T-cell (primary cell): Measurements from ENCODE around the gene ZCCHC2. TPM values are rescaled to one million over a fixed set of nuclear protein-coding genes. Genes with fewer than 3 reads are reported as not detected.

Experiments used
- ATAC-seq, 4 experiments: fragments of 200-7000 bp in 3 of 4; fragments of 150-1000 bp in 1 of 4; cut with Tn5 transposase; replicated peaks in 1 of 4; 1 replicate in 3 of 4; 2 replicates in 1 of 4; pipeline ENCODE4 v1.10.0; 2021; ENCODE audit warnings: moderate library complexity in 3 of 4, mild to moderate bottlenecking in 2 of 4, moderate number of reproducible peaks in 1 of 4
- CTCF ChIA-PET, 2 donors: fragments of 300-600 bp; sonication (Branson Sonifier 250); formaldehyde crosslinking; loops; one replicate each; lab custom pipeline; 2022; ENCODE audit warnings: antibody characterized with exemption in 2 of 2; lab: Charles Lee
- POLR2A ChIA-PET, 2 donors: fragments of 300-600 bp; sonication (Branson Sonifier 250); formaldehyde crosslinking; loops; one replicate each; lab custom pipeline; 2022; ENCODE audit warnings: antibody characterized with exemption in 2 of 2; lab: Charles Lee
- DNase-seq, 35 experiments: peaks; one replicate each; pipeline versions ENCODE4 v3.0.0 to v3.0.0-alpha.2; 2013 to 2023
- H3K27ac ChIP-seq: one replicate; pipeline ENCODE4 v1.5.1; 2013; ENCODE audit warnings: low read length
- H3K27me3 ChIP-seq, 2 experiments: replicated peaks in 1 of 2; 1 replicate in 1 of 2; 2 replicates in 1 of 2; pipeline versions ENCODE4 v1.6.1 to v1.7.0; 2013; ENCODE audit warnings: low read length in 1 of 2, mixed read lengths in 1 of 2; ENCODE audit not compliant: control insufficient read depth in 2 of 2, insufficient read depth in 2 of 2; ENCODE audit errors: extremely low read depth in 1 of 2
- H3K36me3 ChIP-seq, 2 donors: 1 replicate in 1 of 2; 2 replicates in 1 of 2; pipeline versions ENCODE4 v1.6.1 to v1.7.0; 2013; ENCODE audit warnings: low read length in 1 of 2; ENCODE audit not compliant: control insufficient read depth in 2 of 2, insufficient read depth in 1 of 2; ENCODE audit errors: extremely low read depth in 1 of 2
- H3K4me1 ChIP-seq, 2 experiments: 1 replicate in 1 of 2; 2 replicates in 1 of 2; pipeline versions ENCODE4 v1.6.1 to v1.7.0; 2013; ENCODE audit warnings: low read length in 2 of 2, mixed read lengths in 1 of 2; ENCODE audit not compliant: insufficient read depth in 2 of 2, control insufficient read depth in 1 of 2; ENCODE audit errors: extremely low read depth in 1 of 2
- H3K4me3 ChIP-seq, 2 donors: 1 replicate in 1 of 2; 2 replicates in 1 of 2; pipeline versions ENCODE4 v1.5.1 to v1.7.0; 2013; ENCODE audit warnings: mild to moderate bottlenecking in 2 of 2, low read length in 1 of 2, moderate library complexity in 1 of 2; ENCODE audit not compliant: control insufficient read depth in 1 of 2; ENCODE audit errors: extremely low read depth in 1 of 2
- H3K9me3 ChIP-seq: 2 replicates; pipeline ENCODE4 v1.7.0; 2013
- H3K27ac Mint-ChIP-seq, 2 donors: one replicate each; pipeline ENCODE4 v1.8.0; 2020 to 2021; ENCODE audit warnings: mild to moderate bottlenecking in 2 of 2, mixed read lengths in 2 of 2
- H3K27me3 Mint-ChIP-seq, 2 donors: one replicate each; pipeline ENCODE4 v1.8.0; 2021 to 2022; ENCODE audit warnings: mixed read lengths in 2 of 2
- H3K36me3 Mint-ChIP-seq: one replicate; pipeline ENCODE4 v1.8.0; 2021; ENCODE audit warnings: mixed read lengths
- H3K4me1 Mint-ChIP-seq, 3 donors: one replicate each; pipeline ENCODE4 v1.8.0; 2020 to 2022; ENCODE audit warnings: mixed read lengths in 3 of 3, mild to moderate bottlenecking in 1 of 3
- H3K4me3 Mint-ChIP-seq, 3 donors: one replicate each; pipeline ENCODE4 v1.8.0; 2020 to 2022; ENCODE audit warnings: mild to moderate bottlenecking in 3 of 3, mixed read lengths in 3 of 3, moderate library complexity in 3 of 3
- H3K9me3 Mint-ChIP-seq, 3 donors: one replicate each; pipeline ENCODE4 v1.8.0; 2020 to 2022; ENCODE audit warnings: mixed read lengths in 3 of 3
- WGBS: methylation state at CpG from one replicate; pipeline ENCODE4 v1.1.5; 2013; ENCODE audit warnings: missing lambda C conversion rate; ENCODE audit not compliant: insufficient coverage; 5-methylcytosine and 5-hydroxymethylcytosine counted together
- total RNA-seq, 35 experiments: library from RNA in 6 of 35; stranded (reverse) in 6 of 35; fragments of 120-200 nt in 1 of 35; gene quantifications; one replicate each; pipeline versions ENCODE4 v1.2.1 to v1.2.4 and lab custom pipeline; 2013 to 2026

The ZCCHC2 gene
- total RNA-seq, 5 donors from 2014 or later (not counting 1 experiment from before 2014, with no cell fraction given): 46.1 to 88.0 (median 52.2) TPM

GRCh38 chr18:62551972-62552513, 29.2 kb downstream of the ZCCHC2 start:
- no peak overlapping the region for H3K27ac ChIP-seq
- POLR2A ChIA-PET: interaction anchor here in 1 of 2 donors (0.6 kb wide), 1 partner anchor 21 kb away, joined by 7 read pairs; no protein-coding TSS in a partner anchor
- H3K4me3 ChIP-seq: no peak overlapping the region
- WGBS: 95% methylated on average over 3 of the region's 4 CpGs
- Mint-ChIP-seq H3K36me3 (peaks cover 52% of the 10 kb centered on the region), H3K4me1 (peaks cover 27 to 38% (median 29%) of the 10 kb centered on the region in 3 donors), H3K27me3 (no peaks in the 10 kb centered on the region), H3K9me3 (no peaks in the 10 kb centered on the region), H3K4me3 (no peak overlapping the region), H3K27ac (no peak overlapping the region)
- ATAC-seq (no peak), DNase-seq (no peak)
- no peaks in the 10 kb centered on the region for H3K4me1 ChIP-seq
- H3K9me3 ChIP-seq: no peaks in the 10 kb centered on the region
- H3K36me3 ChIP-seq: peaks cover 2 to 71% of the 10 kb centered on the region in 2 donors
- H3K27me3 ChIP-seq: no peaks in the 10 kb centered on the region
- CTCF ChIA-PET: interaction anchor here (0.6 to 0.8 kb wide), 4 partner anchors 34 to 840 kb away, joined by 3 to 8 read pairs (median 4); no protein-coding TSS in a partner anchor

DNA sequence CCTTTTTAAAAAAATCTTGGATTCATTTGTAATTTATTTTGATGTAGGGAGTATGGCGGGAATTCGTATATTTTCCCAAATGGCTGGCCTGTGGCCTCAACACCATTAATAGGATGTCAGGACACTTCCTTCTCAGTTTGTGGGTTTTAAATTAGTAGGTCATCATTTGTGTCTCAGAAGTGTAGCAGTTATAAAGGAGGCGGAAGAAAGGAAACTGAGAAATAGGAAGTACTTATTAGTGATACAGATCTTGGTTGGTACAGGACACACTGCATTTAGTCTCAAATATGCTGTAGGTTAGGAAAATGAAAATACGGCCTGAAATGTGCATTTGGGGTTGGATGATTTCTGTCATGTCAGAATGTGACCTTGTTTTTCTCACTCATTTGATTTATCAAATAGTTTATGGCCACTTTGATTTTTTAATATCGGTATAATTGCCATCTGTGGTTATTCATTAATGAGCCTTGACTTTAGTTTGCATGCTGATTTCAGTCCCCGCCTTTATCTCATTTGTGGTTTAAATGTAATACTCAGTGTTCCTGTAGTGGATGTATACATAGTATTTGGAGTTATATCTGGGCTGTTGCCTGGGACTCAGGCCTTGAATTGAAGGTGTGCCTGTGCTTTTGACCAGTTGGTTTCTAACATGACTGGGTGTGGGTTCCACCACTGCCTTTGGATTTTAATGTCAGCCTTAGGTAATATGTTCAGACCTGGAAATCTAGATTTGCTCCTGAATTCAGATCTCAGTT, 31.4 kb downstream of the ZCCHC2 start:
- H3K4me3 Mint-ChIP-seq: no peak overlapping the region
- H3K9me3 ChIP-seq: no peaks in the 10 kb centered on the region
- H3K4me1 Mint-ChIP-seq: peaks cover 27 to 38% (median 29%) of the 10 kb centered on the region in 3 donors
- CTCF ChIA-PET: no interaction called here
- no peak for DNase-seq
- H3K27me3 Mint-ChIP-seq: no peaks in the 10 kb centered on the region
- POLR2A ChIA-PET: no interaction called here
- H3K36me3 Mint-ChIP-seq: peaks cover 69% of the 10 kb centered on the region
- no peak overlapping the region for H3K27ac ChIP-seq
- peaks cover 2 to 76% of the 10 kb centered on the region in 2 donors for H3K36me3 ChIP-seq
- 87% methylated on average over 3 of the region's 6 CpGs for WGBS
- ATAC-seq: no peak
- no peaks in the 10 kb centered on the region for H3K4me1 ChIP-seq
- H3K4me3 ChIP-seq: no peak overlapping the region
- H3K27ac Mint-ChIP-seq: peak overlapping the region; percentile 21 to 44
- no peaks in the 10 kb centered on the region for H3K27me3 ChIP-seq
- no peaks in the 10 kb centered on the region for H3K9me3 Mint-ChIP-seq

GRCh38 chr18:62555135-62555534, 32.3 kb downstream of the ZCCHC2 start:
- POLR2A ChIA-PET: no interaction called here
- CTCF ChIA-PET: no interaction called here
- Mint-ChIP-seq H3K4me3 (no peak overlapping the region), H3K9me3 (no peaks in the 10 kb centered on the region), H3K4me1 (peaks cover 27 to 38% (median 29%) of the 10 kb centered on the region in 3 donors), H3K36me3 (peaks cover 71% of the 10 kb centered on the region), H3K27ac (peak overlapping the region; percentile 21 to 44), H3K27me3 (no peaks in the 10 kb centered on the region)
- no peak overlapping the region for H3K27ac ChIP-seq
- no CpG with 5 or more reads among the region's 3 CpGs for WGBS
- DNase-seq (no peak), ATAC-seq (no peak)
- H3K27me3 ChIP-seq: no peaks in the 10 kb centered on the region
- no peak overlapping the region for H3K4me3 ChIP-seq
- peaks cover 2 to 73% of the 10 kb centered on the region in 2 donors for H3K36me3 ChIP-seq
- no peaks in the 10 kb centered on the region for H3K4me1 ChIP-seq
- H3K9me3 ChIP-seq: no peaks in the 10 kb centered on the region

DNA sequence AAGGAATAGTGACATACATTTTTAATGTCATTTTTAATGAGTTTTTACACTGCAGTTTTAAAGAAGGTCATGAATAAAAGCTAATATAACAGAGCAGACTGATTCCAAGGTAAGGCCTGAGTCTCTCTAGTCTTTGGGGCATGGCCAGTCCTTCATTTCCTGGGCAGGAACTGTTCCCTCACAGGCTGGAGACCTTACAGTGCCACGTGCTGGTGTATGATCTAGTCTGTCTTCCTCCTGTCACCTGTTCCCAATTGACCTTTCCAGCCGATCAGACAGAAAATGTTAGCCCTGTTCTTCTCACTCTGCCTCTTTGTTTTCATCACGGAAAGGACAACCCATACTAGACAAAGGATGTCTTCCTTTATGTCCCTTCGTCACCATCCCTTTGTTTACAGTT, 33.6 kb downstream of the ZCCHC2 start:
- Mint-ChIP-seq H3K4me3 (no peak overlapping the region), H3K27me3 (no peaks in the 10 kb centered on the region), H3K9me3 (no peaks in the 10 kb centered on the region), H3K27ac (no peak overlapping the region), H3K36me3 (peaks cover 70% of the 10 kb centered on the region), H3K4me1 (peaks cover 21 to 30% (median 24%) of the 10 kb centered on the region in 3 donors)
- no peak overlapping the region for H3K4me3 ChIP-seq
- H3K4me1 ChIP-seq: no peaks in the 10 kb centered on the region
- ATAC-seq (no peak), DNase-seq (no peak)
- ChIA-PET CTCF (no interaction called here), POLR2A (no interaction called here)
- 98% methylated on average over 4 of the region's 4 CpGs for WGBS
- H3K9me3 ChIP-seq: no peaks in the 10 kb centered on the region
- H3K36me3 ChIP-seq: peaks cover 2 to 70% of the 10 kb centered on the region in 2 donors
- no peaks in the 10 kb centered on the region for H3K27me3 ChIP-seq
- H3K27ac ChIP-seq: no peak overlapping the region

DNA sequence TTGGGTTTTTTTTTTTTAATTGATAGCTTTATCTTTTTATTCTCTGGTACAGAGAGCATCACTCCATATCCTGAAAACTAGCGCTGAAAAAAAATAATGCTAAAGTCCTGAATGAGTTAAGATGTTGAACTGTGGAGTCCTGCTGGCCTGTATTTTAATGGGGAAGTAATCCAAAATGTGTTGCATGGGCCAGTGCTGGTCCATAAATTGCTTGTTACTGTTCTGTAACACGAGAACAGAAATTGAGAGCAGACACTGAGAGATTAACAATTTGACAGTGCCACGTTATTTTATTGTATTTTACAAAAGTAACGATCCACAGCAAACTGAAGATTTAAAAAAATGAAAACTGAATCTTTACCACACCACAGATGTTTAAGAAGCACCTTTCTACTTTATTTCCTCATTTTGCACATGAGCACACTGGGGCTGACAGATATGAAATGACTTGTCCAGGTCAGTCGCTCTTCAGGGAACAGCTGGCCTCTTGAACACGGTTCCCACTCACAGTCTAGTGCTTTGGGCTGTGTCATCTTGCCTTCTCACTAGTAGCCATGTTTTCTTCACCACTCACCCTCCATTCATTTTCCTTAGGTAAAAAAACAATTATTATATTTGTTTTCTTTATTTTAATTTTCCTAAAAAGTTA, 35.3 kb downstream of the ZCCHC2 start:
- H3K4me1 ChIP-seq: no peaks in the 10 kb centered on the region
- H3K4me3 Mint-ChIP-seq: no peak overlapping the region
- no peak for ATAC-seq
- H3K4me1 Mint-ChIP-seq: peaks cover 15 to 21% (median 20%) of the 10 kb centered on the region in 3 donors
- no peaks in the 10 kb centered on the region for H3K9me3 Mint-ChIP-seq
- ChIA-PET POLR2A (interaction anchor here in 1 of 2 donors (0.5 kb wide), 1 partner anchor 36 kb away, joined by 3 read pairs; the partner anchor contains the start of gene ZCCHC2), CTCF (interaction anchor here in 1 of 2 donors (0.6 kb wide), 1 partner anchor 141 kb away, joined by 3 read pairs; no protein-coding TSS in a partner anchor)
- H3K27me3 Mint-ChIP-seq: no peaks in the 10 kb centered on the region
- H3K27me3 ChIP-seq: no peaks in the 10 kb centered on the region
- 91% methylated on average over 3 of the region's 6 CpGs for WGBS
- no peak overlapping the region for H3K27ac ChIP-seq
- no peak overlapping the region for H3K27ac Mint-ChIP-seq
- peaks cover 2 to 75% of the 10 kb centered on the region in 2 donors for H3K36me3 ChIP-seq
- DNase-seq: no peak
- no peak overlapping the region for H3K4me3 ChIP-seq
- H3K9me3 ChIP-seq: no peaks in the 10 kb centered on the region
- peaks cover 73% of the 10 kb centered on the region for H3K36me3 Mint-ChIP-seq

- H3K36me3 Mint-ChIP-seq: peaks cover 78% of the 10 kb centered on the region
- CTCF ChIA-PET: interaction anchor here in 1 of 2 donors (0.6 kb wide), 1 partner anchor 217 kb away, joined by 3 read pairs; no protein-coding TSS in a partner anchor
- Histone ChIP-seq H3K4me1 (no peaks in the 10 kb centered on the region), H3K27me3 (no peaks in the 10 kb centered on the region), H3K27ac (no peak overlapping the region), H3K36me3 (peaks cover 4 to 74% of the 10 kb centered on the region in 2 donors), H3K4me3 (no peak overlapping the region), H3K9me3 (no peaks in the 10 kb centered on the region)
- H3K27ac Mint-ChIP-seq: no peak overlapping the region
- POLR2A ChIA-PET: no interaction called here
- H3K4me1 Mint-ChIP-seq: peaks cover 1 to 8% (median 2%) of the 10 kb centered on the region in 3 donors
- no peaks in the 10 kb centered on the region for H3K9me3 Mint-ChIP-seq
- ATAC-seq (no peak), DNase-seq (no peak)
- H3K4me3 Mint-ChIP-seq: no peak overlapping the region
- no peaks in the 10 kb centered on the region for H3K27me3 Mint-ChIP-seq
- no CpG with 5 or more reads among the region's 3 CpGs for WGBS
Observed at GRCh38 chr18:62564044-62564443, 41.2 kb downstream of the ZCCHC2 start.
